ENCODE measurements around the gene SNHG17. TPM values are rescaled to one million over a fixed set of nuclear protein-coding genes. Genes with fewer than 3 reads are reported as not detected.

The SNHG17 gene
- total RNA-seq, 4 donors from 2014 or later, result 6.0 to 12.2 (median 8.7) TPM

GRCh38 chr20:38377039-38377685 lies 58.0 kb downstream of the SNHG17 start:
- TF ChIP-seq, protein P1, sequence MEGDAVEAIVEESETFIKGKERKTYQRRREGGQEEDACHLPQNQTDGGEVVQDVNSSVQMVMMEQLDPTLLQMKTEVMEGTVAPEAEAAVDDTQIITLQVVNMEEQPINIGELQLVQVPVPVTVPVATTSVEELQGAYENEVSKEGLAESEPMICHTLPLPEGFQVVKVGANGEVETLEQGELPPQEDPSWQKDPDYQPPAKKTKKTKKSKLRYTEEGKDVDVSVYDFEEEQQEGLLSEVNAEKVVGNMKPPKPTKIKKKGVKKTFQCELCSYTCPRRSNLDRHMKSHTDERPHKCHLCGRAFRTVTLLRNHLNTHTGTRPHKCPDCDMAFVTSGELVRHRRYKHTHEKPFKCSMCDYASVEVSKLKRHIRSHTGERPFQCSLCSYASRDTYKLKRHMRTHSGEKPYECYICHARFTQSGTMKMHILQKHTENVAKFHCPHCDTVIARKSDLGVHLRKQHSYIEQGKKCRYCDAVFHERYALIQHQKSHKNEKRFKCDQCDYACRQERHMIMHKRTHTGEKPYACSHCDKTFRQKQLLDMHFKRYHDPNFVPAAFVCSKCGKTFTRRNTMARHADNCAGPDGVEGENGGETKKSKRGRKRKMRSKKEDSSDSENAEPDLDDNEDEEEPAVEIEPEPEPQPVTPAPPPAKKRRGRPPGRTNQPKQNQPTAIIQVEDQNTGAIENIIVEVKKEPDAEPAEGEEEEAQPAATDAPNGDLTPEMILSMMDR (IDR thresholded peaks at IDR 0.05 in 4 of 5, conservative IDR thresholded peaks at IDR 0.05 in 1 of 5), result no peak
- no peak for TF ChIP-seq POLR2A (IDR thresholded peaks at IDR 0.05)

DNA sequence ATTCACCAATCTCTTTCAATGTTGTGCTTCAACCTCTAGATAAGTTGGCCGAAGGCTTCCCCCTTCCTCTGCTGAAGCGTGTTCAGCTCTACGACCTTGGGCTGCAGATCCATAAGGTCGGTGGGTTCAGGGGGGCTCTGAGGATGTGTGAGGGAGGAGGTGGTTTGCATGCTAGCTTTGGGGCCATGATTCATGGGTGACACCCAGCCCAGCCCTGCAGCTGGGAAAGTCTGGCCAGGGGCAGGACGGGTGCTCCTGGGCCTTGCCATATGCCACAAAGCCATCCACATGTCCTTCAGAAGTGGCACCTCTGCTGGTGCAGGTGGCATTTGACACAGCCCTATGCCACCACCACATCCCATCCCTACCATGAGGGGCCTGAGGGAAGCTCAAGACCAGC lies 61.2 kb downstream of the SNHG17 start:
- Histone ChIP-seq H3K9me3 (no peaks in the 10 kb centered on the region), H3K36me3 (no peaks in the 10 kb centered on the region), H3K4me1 (no peaks in the 10 kb centered on the region), H3K27me3 (no peaks in the 10 kb centered on the region), H3K4me3 (no peak overlapping the region), H3K27ac (no peak overlapping the region)
- intact Hi-C loops (cut with DNase I; ENCODE audit: low total_unique reads), result no loop called here
- in situ Hi-C loops (cut with MboI; ENCODE audit: low sequenced_read_pairs in 4 of 4), result no loop called here
- no peak for DNase-seq
- no peak for ATAC-seq
- TF ChIP-seq, protein P1 (IDR thresholded peaks at IDR 0.05 in 4 of 5, conservative IDR thresholded peaks at IDR 0.05 in 1 of 5), result no peak
- no peak for TF ChIP-seq POLR2A (IDR thresholded peaks at IDR 0.05)

More at GRCh38 chr20:38377039-38377685, 58.0 kb downstream of the SNHG17 start:
- Histone ChIP-seq H3K36me3 (no peaks in the 10 kb centered on the region), H3K9me3 (no peaks in the 10 kb centered on the region), H3K4me3 (no peak overlapping the region), H3K27me3 (no peaks in the 10 kb centered on the region), H3K4me1 (no peaks in the 10 kb centered on the region), H3K27ac (no peak overlapping the region)
- ATAC-seq (no peak), DNase-seq (no peak)
- intact Hi-C loops (cut with DNase I; ENCODE audit: low total_unique reads) (no loop called here), in situ Hi-C loops (cut with MboI; ENCODE audit: low sequenced_read_pairs in 4 of 4) (no loop called here)

DNA sequence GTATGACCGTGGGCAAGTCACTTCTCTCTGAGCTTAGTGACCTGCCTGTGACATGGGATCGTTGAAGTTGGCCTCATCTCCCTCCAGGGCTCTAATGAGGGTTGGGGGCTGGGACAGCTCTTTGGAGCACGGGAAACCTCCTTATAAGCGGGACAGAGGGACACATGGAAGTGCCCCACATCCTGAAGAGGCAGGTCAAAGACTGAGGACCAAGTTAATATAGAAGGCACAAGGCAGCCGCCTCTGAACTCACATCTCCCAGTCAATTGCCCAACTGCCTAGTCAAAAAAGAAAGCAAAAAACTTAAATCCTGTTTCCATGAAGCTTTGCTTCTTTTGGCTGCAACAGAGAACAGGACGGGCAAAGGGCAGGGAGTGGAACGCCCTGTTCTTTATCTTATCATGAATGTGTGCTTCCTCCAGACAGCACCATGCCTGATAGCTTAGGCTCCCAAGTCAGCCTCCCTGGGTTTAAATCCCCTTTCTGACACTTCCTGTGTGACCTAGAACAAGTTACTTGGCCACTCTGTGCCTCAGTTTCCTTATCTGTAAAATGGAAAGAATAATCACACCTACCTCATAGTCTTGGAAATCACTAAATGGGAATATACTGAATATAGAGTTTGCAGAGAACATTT lies 61.8 kb downstream of the SNHG17 start:
- in situ Hi-C loops (cut with MboI; ENCODE audit: low sequenced_read_pairs in 4 of 4) (no loop called here), intact Hi-C loops (cut with DNase I; ENCODE audit: low total_unique reads) (no loop called here)
- Histone ChIP-seq H3K27ac (no peak overlapping the region), H3K36me3 (no peaks in the 10 kb centered on the region), H3K4me1 (no peaks in the 10 kb centered on the region), H3K4me3 (no peak overlapping the region), H3K9me3 (no peaks in the 10 kb centered on the region), H3K27me3 (no peaks in the 10 kb centered on the region)
- TF ChIP-seq POLR2A (IDR thresholded peaks at IDR 0.05), result no peak
- TF ChIP-seq, protein P1 (IDR thresholded peaks at IDR 0.05 in 4 of 5, conservative IDR thresholded peaks at IDR 0.05 in 1 of 5), result no peak
- no peak for DNase-seq
- no peak for ATAC-seq

GRCh38 chr20:38372806-38373205 lies 62.3 kb downstream of the SNHG17 start:
- H3K4me1 ChIP-seq, result no peaks in the 10 kb centered on the region
- intact Hi-C loops (cut with DNase I; ENCODE audit: low total_unique reads), result no loop called here
- no peak overlapping the region for H3K4me3 ChIP-seq
- no peak for ATAC-seq
- TF ChIP-seq, protein P1 (IDR thresholded peaks at IDR 0.05 in 4 of 5, conservative IDR thresholded peaks at IDR 0.05 in 1 of 5), result no peak
- TF ChIP-seq POLR2A (IDR thresholded peaks at IDR 0.05), result no peak
- no peak for DNase-seq
- no peaks in the 10 kb centered on the region for H3K9me3 ChIP-seq
- H3K27me3 ChIP-seq, result no peaks in the 10 kb centered on the region
- in situ Hi-C loops (cut with MboI; ENCODE audit: low sequenced_read_pairs in 4 of 4), result no loop called here
- no peaks in the 10 kb centered on the region for H3K36me3 ChIP-seq
- no peak overlapping the region for H3K27ac ChIP-seq

Other genes starting within 250 kb of the SNHG17 start
- under 1 TPM in 3 of 4 donors, not detected in 1; 0.05 to 0.41 (median 0.38) TPM for gene KIAA1755, start 174.6 kb downstream of the SNHG17 start, total RNA-seq
- gene BPI, start 131.2 kb downstream of the SNHG17 start, total RNA-seq, result not detected
- 10 to 100 TPM in 1 of 4 donors, 1 to 10 TPM in 3; 1.4 to 17.9 (median 6.5) TPM for gene LBP, start 88.8 kb downstream of the SNHG17 start, total RNA-seq
- 10 to 100 TPM; 23.2 to 28.8 (median 26.0) TPM for gene RALGAPB, start 37.5 kb upstream of the SNHG17 start, total RNA-seq
- not detected for gene ADIG, start 145.9 kb upstream of the SNHG17 start, total RNA-seq
- not detected for gene ARHGAP40, start 166.5 kb upstream of the SNHG17 start, total RNA-seq

All from gastrocnemius medialis (tissue), 4 donors.